ENCODE results near the gene DNAJC9.

DNA sequence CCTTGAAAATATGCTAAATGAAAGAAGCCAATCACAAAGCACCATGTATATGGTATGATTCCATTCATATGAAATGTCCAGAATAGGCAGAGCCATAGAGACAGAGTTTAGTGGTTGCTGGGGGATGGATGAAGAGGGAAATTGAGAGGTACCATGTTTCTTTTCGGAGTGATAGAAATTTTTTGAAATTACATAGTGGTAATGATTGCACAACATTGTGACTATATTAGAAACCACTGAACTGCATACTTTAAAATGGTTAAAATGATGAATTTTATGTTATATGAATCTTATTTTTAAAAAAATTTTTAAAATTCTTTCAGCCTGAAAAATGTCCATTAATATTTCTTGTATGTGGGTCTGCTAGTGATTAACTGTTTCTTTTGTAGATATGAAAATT is 26.1 kb downstream of the DNAJC9 start:
- TF ChIP-seq, protein P1, sequence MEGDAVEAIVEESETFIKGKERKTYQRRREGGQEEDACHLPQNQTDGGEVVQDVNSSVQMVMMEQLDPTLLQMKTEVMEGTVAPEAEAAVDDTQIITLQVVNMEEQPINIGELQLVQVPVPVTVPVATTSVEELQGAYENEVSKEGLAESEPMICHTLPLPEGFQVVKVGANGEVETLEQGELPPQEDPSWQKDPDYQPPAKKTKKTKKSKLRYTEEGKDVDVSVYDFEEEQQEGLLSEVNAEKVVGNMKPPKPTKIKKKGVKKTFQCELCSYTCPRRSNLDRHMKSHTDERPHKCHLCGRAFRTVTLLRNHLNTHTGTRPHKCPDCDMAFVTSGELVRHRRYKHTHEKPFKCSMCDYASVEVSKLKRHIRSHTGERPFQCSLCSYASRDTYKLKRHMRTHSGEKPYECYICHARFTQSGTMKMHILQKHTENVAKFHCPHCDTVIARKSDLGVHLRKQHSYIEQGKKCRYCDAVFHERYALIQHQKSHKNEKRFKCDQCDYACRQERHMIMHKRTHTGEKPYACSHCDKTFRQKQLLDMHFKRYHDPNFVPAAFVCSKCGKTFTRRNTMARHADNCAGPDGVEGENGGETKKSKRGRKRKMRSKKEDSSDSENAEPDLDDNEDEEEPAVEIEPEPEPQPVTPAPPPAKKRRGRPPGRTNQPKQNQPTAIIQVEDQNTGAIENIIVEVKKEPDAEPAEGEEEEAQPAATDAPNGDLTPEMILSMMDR (IDR thresholded peaks at IDR 0.05): no peak
- TF ChIP-seq, protein P2, sequence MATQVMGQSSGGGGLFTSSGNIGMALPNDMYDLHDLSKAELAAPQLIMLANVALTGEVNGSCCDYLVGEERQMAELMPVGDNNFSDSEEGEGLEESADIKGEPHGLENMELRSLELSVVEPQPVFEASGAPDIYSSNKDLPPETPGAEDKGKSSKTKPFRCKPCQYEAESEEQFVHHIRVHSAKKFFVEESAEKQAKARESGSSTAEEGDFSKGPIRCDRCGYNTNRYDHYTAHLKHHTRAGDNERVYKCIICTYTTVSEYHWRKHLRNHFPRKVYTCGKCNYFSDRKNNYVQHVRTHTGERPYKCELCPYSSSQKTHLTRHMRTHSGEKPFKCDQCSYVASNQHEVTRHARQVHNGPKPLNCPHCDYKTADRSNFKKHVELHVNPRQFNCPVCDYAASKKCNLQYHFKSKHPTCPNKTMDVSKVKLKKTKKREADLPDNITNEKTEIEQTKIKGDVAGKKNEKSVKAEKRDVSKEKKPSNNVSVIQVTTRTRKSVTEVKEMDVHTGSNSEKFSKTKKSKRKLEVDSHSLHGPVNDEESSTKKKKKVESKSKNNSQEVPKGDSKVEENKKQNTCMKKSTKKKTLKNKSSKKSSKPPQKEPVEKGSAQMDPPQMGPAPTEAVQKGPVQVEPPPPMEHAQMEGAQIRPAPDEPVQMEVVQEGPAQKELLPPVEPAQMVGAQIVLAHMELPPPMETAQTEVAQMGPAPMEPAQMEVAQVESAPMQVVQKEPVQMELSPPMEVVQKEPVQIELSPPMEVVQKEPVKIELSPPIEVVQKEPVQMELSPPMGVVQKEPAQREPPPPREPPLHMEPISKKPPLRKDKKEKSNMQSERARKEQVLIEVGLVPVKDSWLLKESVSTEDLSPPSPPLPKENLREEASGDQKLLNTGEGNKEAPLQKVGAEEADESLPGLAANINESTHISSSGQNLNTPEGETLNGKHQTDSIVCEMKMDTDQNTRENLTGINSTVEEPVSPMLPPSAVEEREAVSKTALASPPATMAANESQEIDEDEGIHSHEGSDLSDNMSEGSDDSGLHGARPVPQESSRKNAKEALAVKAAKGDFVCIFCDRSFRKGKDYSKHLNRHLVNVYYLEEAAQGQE (IDR thresholded peaks at IDR 0.05; ENCODE audit: insufficient read depth in 1 of 2, low read depth in 2 of 2, low read length in 1 of 2): no peak
- TF ChIP-seq SIN3A (IDR thresholded peaks at IDR 0.05; ENCODE audit: borderline replicate concordance, insufficient read depth, low read depth, low read length) (no peak), POLR2AphosphoS5 (IDR thresholded peaks at IDR 0.05; ENCODE audit: low read depth, low read length) (no peak)
